Dendritic cell treated with granulocyte-macrophage colony-stimulating factor and Interleukin-4, amounts not matched to agents 40 ng/mL and 50 ng/mL, for 4 days (primary cell): ENCODE data around the gene THG1L.

Experiments used
- H3K27ac Mint-ChIP-seq: one replicate; pipeline ENCODE4 v1.8.0; 2022; ENCODE audit warnings: mild to moderate bottlenecking, mixed read lengths
- H3K27me3 Mint-ChIP-seq: one replicate; pipeline ENCODE4 v1.8.0; 2022; ENCODE audit warnings: mild to moderate bottlenecking, mixed read lengths
- H3K36me3 Mint-ChIP-seq: one replicate; pipeline ENCODE4 v1.8.0; 2022; ENCODE audit warnings: low read depth, mixed read lengths
- H3K4me1 Mint-ChIP-seq: one replicate; pipeline ENCODE4 v1.8.0; 2022; ENCODE audit warnings: low read depth, mixed read lengths
- H3K4me3 Mint-ChIP-seq: one replicate; pipeline ENCODE4 v1.8.0; 2022; ENCODE audit warnings: mild to moderate bottlenecking, moderate library complexity, mixed read lengths
- H3K9me3 Mint-ChIP-seq: one replicate; pipeline ENCODE4 v1.8.0; 2022; ENCODE audit warnings: mixed read lengths
- intact Hi-C: fragments of 100-400 bp; cut with micrococcal nuclease; formaldehyde crosslinking; loops from one replicate; pipeline ENCODE4 v1.15.0; 2022

THG1L gene

DNA sequence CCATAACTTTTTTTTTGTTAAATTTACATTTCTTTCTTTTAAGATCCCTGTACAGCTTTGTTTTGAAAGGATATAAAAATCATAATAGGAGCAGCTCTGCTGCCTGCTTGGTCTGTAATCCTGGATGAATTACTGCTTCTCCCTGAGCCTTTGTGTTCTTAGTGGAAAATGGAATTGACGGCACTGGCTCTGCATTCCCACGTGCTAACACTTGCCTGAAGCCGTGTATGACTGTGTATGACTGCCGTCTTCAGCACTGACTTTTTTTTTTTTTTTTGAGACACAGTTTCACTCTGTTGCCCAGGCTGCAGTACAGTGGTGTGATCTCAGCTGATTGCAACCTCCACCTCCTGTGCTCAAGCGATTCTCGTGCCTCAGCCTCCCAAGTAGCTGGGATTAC, 4.8 kb downstream of the THG1L start:
- intact Hi-C loops = no loop called here
- Mint-ChIP-seq H3K27me3 (no peaks in the 10 kb centered on the region), H3K27ac (no peak overlapping the region), H3K4me1 (peaks cover 16% of the 10 kb centered on the region), H3K36me3 (peaks cover 85% of the 10 kb centered on the region), H3K4me3 (no peak overlapping the region), H3K9me3 (no peaks in the 10 kb centered on the region)

DNA sequence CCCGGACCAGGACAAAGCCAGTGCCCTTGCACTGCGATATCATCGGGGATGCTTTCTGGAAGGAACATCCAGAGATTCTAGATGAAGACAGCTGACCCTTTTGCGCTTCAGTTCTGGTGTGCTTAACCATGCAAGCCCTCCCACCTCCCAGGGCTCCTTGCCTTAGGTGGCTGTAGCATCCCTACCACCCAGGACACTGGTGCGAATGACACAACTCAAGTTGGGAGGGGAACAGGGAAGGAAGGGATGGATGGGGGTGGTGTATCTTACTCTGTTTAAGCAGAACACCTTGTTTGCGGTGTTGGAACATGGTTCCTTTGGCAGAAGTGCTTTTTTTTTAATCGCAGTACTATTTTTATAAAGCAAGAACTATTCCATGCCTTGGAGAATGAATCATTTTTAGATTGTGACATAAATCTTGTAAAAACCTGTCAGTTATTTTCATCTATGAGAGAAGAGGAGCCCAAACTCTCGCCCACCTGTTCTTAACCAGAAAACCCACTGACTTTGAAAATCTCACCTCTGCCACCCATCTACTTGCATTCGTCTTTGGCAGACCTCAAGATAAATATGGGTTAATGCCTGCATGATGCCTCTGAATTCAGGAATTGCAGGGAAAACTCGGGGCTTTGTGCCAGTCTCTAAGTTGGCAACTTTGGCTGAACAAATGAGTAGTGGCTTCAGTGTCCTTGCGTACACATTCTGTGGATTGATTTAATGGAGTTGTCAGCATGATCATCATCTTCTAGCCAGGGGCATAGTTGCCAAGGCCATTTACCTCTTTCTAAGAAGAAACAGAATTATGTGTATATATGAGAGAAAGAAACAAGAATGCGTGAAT, 8.4 kb downstream of the THG1L start:
- Mint-ChIP-seq H3K36me3 (peaks cover 51% of the 10 kb centered on the region), H3K4me1 (peaks cover 5% of the 10 kb centered on the region), H3K27me3 (peaks cover 4% of the 10 kb centered on the region), H3K27ac (no peak overlapping the region), H3K4me3 (no peak overlapping the region), H3K9me3 (no peaks in the 10 kb centered on the region)
- intact Hi-C loops = loop anchor here (5.0 kb wide), 1 partner anchor 592 kb away; no protein-coding TSS in a partner anchor

DNA sequence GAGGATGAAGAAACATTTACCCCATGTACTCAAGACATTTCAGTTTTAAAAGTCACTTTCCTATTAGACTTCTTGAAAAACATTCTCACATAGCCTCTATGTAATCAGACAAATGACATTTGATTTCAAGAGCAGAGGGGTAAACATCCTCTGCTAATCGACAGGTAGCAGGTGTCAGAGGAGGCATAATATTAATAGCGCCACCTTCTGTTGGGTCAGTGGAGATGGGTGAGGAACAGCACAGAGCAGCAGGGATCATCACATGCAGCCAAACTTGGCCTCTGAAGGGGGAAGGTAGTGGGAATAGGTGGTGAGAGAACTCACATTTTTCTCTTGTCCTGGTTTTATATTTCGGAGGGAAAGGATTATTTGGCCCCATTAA, 9.0 kb downstream of the THG1L start:
- H3K27me3 Mint-ChIP-seq = peaks cover 4% of the 10 kb centered on the region
- no peak overlapping the region for H3K4me3 Mint-ChIP-seq
- H3K27ac Mint-ChIP-seq = no peak overlapping the region
- intact Hi-C loops = loop anchor here (5.0 kb wide), 1 partner anchor 593 kb away; no protein-coding TSS in a partner anchor
- H3K36me3 Mint-ChIP-seq = peaks cover 45% of the 10 kb centered on the region
- H3K4me1 Mint-ChIP-seq = peaks cover 7% of the 10 kb centered on the region
- H3K9me3 Mint-ChIP-seq = no peaks in the 10 kb centered on the region

DNA sequence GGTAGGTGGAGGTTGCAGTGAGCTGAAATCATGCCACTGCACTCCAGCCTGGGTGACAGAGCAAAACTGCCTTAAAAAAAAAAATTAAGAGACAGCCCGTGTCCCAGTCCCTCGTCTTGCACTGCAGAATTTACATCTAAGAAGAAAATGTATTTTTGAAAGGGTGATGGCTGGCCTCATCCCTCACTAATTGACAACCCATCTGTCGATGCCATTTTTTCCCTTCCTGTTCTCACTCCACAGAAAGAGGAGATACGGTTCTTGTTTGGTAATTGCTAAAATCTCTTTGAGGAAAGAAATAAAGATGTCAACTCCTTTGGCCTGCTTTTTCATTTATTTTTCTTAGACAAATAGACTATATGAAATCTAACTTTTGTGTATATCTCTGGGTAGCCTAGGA, 9.9 kb downstream of the THG1L start:
- Mint-ChIP-seq H3K4me1 (peaks cover 7% of the 10 kb centered on the region), H3K27me3 (peaks cover 4% of the 10 kb centered on the region), H3K27ac (no peak overlapping the region), H3K4me3 (no peak overlapping the region), H3K9me3 (no peaks in the 10 kb centered on the region), H3K36me3 (peaks cover 37% of the 10 kb centered on the region)
- intact Hi-C loops = loop anchor here (5.0 kb wide), 1 partner anchor 594 kb away; no protein-coding TSS in a partner anchor

DNA sequence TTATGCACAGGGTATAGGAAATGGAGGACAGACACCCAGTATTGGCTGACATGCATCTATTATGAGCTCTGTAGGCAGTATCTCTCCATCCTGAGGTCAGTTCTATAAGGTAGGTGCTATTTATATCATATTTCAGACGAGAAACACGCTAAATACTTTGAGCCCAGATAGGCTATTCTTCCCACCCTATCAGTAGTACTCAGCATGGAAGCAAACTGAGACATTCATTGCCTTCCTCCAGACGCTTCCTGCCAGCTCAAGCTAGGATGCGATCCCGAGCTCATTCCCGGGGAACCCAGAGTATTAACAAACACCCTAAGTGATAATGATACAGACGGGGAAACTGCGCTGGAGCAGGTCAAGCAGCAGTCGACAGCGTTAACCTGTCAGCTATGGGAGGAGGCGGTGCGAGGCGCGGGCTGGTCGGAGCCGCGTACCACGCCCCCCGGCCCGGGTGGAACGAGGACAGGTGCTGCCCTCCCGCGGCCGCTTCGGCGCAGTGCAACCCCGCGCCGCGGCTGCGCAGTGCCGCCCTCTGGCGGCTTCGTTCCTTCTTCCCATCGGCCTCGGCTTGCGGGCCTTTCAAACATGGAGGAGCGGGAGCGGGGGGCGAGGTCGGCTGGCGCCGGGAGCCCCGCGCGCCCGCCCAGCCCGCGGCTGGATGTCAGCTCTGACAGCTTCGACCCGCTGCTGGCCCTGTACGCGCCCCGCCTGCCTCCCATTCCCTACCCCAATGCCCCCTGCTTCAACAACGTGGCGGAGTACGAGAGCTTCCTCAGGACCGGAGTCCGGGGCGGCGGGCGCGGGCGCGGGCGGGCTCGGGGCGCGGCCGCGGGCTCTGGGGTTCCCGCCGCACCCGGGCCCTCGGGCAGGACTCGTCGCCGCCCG, 12.2 kb downstream of the THG1L start, which contains the start of gene LSM11:
TSS of gene LSM11 (plus strand) at position 550 of the 888 bp plus-strand sequence. CDS start at position 589, 39 bp downstream.
- peaks cover 7% of the 10 kb centered on the region for H3K4me1 Mint-ChIP-seq
- peak within 1 kb of the TSS; percentile 78 for H3K4me3 Mint-ChIP-seq
- no peaks in the 10 kb centered on the region for H3K9me3 Mint-ChIP-seq
- peaks cover 15% of the 10 kb centered on the region for H3K36me3 Mint-ChIP-seq
- H3K27ac Mint-ChIP-seq = peak within 1 kb of the TSS; percentile 64
- intact Hi-C loops = loop anchor here (1.0 to 5.0 kb wide), 5 partner anchors 12 to 596 kb away; partner anchors contain the start of gene THG1L
- H3K27me3 Mint-ChIP-seq = peaks cover 4% of the 10 kb centered on the region

DNA sequence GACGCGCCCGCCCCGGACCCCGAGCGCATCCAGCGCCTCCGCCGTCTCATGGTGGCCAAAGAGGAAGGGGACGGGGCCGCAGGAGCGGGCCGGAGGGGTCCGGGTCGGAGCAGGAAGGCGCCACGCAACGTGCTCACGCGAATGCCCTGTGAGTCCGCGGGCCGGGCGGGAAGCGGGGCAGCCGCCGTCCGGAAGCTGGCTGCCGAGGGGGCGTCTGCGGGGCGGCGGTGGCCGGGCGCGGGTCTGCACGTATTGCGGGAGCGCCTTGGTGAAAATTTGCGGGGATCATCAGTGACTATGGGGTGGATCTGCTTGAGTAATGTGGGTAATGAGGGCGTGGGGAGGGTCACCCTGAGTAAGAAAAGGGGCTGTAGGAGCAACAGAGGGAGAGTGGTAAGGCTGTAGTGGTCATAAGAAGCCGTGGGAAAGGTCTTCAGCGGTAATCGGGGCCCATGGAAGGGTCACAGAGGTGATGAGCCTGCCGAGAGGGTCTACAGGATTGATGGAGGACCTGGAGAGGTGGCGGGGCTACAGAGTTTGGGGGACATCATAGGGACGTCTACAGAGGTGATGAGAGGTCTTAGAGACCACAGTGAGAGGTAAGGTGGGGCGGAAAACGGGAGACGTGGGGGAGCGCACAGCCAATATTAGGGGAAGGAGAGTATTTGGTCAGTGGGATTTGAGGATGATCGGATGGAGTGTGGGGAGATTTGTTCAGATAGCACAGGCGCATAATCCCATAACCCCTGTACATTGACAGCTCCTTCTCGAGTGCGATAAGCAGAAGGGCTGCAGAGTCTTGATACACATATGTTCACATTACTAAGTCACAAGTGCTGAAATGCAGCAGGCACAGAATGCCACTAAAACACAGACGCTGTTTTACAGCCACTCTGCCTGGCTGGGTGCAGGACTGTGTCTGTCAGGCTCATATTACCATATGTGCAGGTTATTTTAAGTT, 13.1 kb downstream of the THG1L start:
- H3K27me3 Mint-ChIP-seq = peaks cover 4% of the 10 kb centered on the region
- H3K4me3 Mint-ChIP-seq = peak overlapping the region; percentile 78
- intact Hi-C loops = loop anchor here (5.0 kb wide), 1 partner anchor 597 kb away; no protein-coding TSS in a partner anchor
- no peaks in the 10 kb centered on the region for H3K9me3 Mint-ChIP-seq
- H3K27ac Mint-ChIP-seq = peak overlapping the region; percentile 64
- peaks cover 7% of the 10 kb centered on the region for H3K4me1 Mint-ChIP-seq
- H3K36me3 Mint-ChIP-seq = peaks cover 6% of the 10 kb centered on the region

DNA sequence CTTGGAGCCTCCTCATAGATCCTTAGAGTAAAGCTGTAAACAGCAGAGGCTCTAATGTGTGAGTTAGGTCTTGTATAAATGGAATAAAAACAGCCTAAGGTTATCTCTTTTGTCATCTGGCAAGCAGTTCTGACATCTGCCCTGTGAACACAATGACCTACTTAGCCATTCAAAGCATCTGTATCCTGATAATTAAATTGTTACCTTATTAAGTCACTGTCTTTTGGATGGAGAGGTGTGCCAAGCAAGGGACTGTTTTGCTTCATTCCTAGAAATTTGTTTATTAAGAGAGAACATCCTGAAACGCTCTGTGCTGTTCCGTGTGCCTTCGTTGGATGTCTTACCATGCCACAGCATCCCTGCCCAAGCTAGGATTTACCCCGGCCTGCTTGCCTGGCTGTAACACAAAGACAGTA, 13.8 kb downstream of the THG1L start:
- H3K27me3 Mint-ChIP-seq = peaks cover 4% of the 10 kb centered on the region
- H3K4me3 Mint-ChIP-seq = no peak overlapping the region
- peaks cover 7% of the 10 kb centered on the region for H3K4me1 Mint-ChIP-seq
- no peaks in the 10 kb centered on the region for H3K9me3 Mint-ChIP-seq
- intact Hi-C loops = no loop called here
- H3K27ac Mint-ChIP-seq = no peak overlapping the region
- no peaks in the 10 kb centered on the region for H3K36me3 Mint-ChIP-seq

DNA sequence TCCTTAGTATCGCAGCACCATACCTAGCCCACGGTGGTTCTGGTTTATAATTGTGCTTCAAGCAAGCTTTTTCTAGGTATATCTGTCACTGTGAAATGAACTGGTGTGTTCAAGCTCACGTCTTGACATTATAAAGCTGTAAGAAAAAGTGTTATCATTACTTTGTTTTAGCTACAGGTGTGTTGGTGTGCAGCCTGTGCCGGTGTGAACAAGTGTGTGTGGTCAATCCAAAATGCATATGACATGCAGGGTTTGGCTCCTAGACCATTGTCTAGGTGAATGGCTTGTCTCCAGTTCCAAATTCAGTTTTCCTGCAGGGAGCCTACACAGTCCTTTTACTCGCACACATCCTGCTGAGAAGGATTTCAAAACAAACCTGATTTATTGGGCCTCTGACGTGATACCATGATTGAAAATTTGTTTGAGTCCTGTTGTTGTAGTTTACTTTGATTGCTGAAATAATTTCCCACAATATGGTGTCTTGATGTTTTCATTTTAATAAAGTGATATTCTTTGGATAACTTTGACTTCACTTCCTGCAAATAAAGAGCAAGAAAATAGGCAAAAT, 16.0 kb downstream of the THG1L start:
- H3K27ac Mint-ChIP-seq = no peak overlapping the region
- peaks cover 7% of the 10 kb centered on the region for H3K36me3 Mint-ChIP-seq
- H3K9me3 Mint-ChIP-seq = no peaks in the 10 kb centered on the region
- no peak overlapping the region for H3K4me3 Mint-ChIP-seq
- peaks cover 7% of the 10 kb centered on the region for H3K4me1 Mint-ChIP-seq
- intact Hi-C loops = no loop called here
- H3K27me3 Mint-ChIP-seq = peaks cover 4% of the 10 kb centered on the region

DNA sequence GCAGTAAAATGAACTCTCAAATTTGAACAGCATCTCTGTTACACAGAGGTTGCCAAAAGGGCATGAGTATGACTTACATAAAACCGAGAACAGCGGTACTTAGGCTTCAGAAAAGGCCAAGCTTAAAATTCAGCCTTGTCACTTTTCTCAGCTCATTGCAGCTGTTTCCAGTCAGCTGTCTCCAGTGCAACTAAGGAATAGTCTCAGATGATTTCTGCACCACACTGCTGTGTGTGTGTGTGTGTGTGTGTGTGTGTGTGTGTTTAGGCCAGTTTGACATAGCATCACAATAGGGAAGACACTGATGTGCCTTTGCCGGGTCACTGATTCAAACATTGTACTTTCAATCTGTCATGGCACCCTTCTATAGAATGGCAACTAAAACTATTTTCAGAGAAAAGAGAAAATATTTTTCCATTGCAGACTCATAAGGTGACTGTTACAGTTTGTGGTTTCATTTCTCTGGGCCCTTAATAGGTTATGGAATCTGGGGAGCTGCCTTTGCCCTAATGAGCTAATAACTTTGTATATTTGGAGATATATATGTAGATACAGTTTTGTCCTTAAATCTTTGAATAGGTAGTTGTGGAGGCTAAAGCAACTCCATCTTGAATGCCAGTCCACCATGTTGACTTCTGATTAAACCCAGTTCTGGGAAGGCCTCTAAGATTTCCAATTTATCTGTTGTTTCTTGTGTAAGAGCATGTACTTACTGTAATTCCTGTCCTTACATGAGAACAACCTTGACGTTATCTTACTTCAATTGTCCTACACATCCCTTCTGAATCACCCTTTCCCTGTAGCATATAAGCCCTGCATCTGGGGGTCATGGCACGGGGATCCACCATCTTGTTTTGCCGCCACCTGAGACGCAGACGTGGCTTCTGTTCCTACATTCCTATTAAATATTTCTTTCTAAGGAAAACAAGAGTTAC, 16.8 kb downstream of the THG1L start:
- Mint-ChIP-seq H3K27me3 (peaks cover 4% of the 10 kb centered on the region), H3K4me1 (peaks cover 7% of the 10 kb centered on the region), H3K27ac (no peak overlapping the region), H3K9me3 (no peaks in the 10 kb centered on the region), H3K36me3 (peaks cover 15% of the 10 kb centered on the region), H3K4me3 (no peak overlapping the region)
- intact Hi-C loops = no loop called here

DNA sequence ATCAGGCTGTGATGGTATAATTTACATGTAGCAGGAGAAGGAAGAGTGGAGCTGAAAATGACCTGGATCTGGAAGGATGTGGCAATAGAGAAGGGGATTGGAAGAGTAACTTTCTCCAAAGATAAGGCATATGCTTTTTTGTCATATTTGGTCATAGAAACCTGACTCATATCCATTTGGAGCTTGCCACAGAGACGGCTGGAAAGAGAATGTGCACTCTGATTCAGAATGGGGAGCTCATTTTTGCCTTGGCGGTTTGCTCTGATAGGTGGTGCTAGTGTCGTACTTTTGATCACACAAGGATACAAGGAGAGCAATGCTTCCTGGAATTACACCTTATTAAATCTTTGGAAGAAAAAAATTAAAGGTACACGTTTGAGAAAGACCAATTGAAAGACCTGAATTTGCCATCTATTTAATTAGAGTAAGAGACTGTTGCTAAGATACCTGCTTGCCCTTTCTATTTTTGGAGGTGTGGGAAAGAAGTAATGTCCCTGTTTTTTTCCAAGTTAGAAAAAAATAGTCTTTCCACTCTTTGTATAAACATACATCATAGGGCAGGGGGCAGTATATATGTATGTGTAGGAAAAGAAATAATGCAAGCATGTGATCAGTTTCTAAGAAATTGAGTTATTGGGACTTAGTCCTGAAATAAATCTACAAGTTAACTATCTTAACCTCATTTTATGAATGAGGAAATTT, 17.7 kb downstream of the THG1L start:
- intact Hi-C loops = no loop called here
- Mint-ChIP-seq H3K9me3 (no peaks in the 10 kb centered on the region), H3K4me1 (peaks cover 7% of the 10 kb centered on the region), H3K27ac (no peak overlapping the region), H3K36me3 (peaks cover 20% of the 10 kb centered on the region), H3K27me3 (peaks cover 4% of the 10 kb centered on the region), H3K4me3 (no peak overlapping the region)

DNA sequence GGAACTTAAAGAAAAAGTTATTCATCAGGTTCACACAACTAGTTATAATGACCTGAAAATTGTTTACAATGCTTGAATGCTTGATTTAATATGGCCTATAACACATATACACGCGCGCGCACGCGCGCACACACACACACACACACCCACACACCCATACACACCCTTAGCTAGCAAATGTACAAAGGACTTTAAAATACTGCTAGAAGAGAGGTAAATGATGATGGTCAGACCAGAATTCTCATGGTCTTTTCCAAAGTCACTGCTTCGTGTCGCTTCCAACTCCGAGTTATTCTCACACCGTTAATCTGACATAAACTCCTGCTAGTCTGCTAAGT, 18.2 kb downstream of the THG1L start:
- Mint-ChIP-seq H3K27me3 (peaks cover under 1% of the 10 kb centered on the region), H3K9me3 (no peaks in the 10 kb centered on the region), H3K4me1 (peaks cover 3% of the 10 kb centered on the region), H3K4me3 (no peak overlapping the region), H3K36me3 (peaks cover 20% of the 10 kb centered on the region), H3K27ac (no peak overlapping the region)
- intact Hi-C loops = no loop called here

DNA sequence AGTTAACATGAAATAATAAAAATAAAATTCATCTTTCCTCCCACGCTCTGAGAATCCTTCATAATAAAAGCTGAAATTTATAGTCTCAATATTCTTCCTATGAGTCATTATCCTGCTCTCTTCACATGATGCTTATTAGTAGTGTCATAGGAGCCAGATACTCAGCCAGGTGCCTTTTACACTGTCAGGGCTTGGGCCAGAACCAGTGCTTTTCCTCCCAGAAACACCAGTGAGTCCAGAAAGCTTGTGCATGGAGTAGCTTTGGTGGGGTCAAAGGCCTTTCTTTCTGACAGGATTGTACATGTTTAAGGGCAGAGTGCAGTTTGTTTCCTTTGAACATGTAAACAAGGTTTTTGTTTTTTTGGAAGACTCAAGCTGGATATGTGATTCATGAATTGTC, 19.1 kb downstream of the THG1L start:
- Mint-ChIP-seq H3K4me1 (no peaks in the 10 kb centered on the region), H3K27me3 (no peaks in the 10 kb centered on the region), H3K9me3 (no peaks in the 10 kb centered on the region), H3K36me3 (peaks cover 28% of the 10 kb centered on the region), H3K27ac (no peak overlapping the region), H3K4me3 (no peak overlapping the region)
- intact Hi-C loops = no loop called here
